SU-DHL-6 (cell line): ENCODE measurements around the gene CMSS1.

Experiments used
- H2AFZ ChIP-seq: fragments of 200-600 bp; sonication (generic); 2 replicates; pipeline ENCODE4 v1.6.1; 2014; ENCODE audit warnings: low read depth, mild to moderate bottlenecking, moderate library complexity, mixed read lengths, antibody characterized with exemption, low read length; ENCODE audit not compliant: severe bottlenecking
- H3F3A ChIP-seq: fragments of 200-600 bp; shearing (Covaris generic); 2 replicates; pipeline ENCODE4 v1.6.0; 2016; ENCODE audit warnings: antibody characterized with exemption, mild to moderate bottlenecking; ENCODE audit not compliant: insufficient read depth
- H3K27ac ChIP-seq: fragments of 200-600 bp; sonication (generic); 2 replicates; pipeline ENCODE4 v1.5.1; 2016; ENCODE audit warnings: low read depth, mild to moderate bottlenecking, low read length, moderate library complexity, mixed read lengths
- H3K27me3 ChIP-seq: fragments of 200-600 bp; sonication (generic), shearing (Covaris generic); 2 replicates; pipeline ENCODE4 v1.6.0; 2014; ENCODE audit warnings: mild to moderate bottlenecking, low read length
- H3K36me3 ChIP-seq: fragments of 200-600 bp; sonication (generic); 2 replicates; pipeline ENCODE4 v1.6.1; 2014; ENCODE audit warnings: mild to moderate bottlenecking, low read length, mixed read lengths
- H3K4me2 ChIP-seq: fragments of 300-600, 200-600 bp; shearing (Covaris generic), sonication (generic); 2 replicates; pipeline ENCODE4 v1.6.0; 2014; ENCODE audit warnings: low read length, low read depth, mild to moderate bottlenecking; ENCODE audit not compliant: poor library complexity, severe bottlenecking
- H3K4me3 ChIP-seq: fragments of 200-600 bp; sonication (generic); 2 replicates; pipeline ENCODE4 v1.5.1; 2014; ENCODE audit warnings: antibody characterized with exemption, low read length, mild to moderate bottlenecking, mixed read lengths; ENCODE audit not compliant: insufficient read depth, poor library complexity, severe bottlenecking
- H3K79me2 ChIP-seq: fragments of 200-600 bp; sonication (generic); 2 replicates; pipeline ENCODE4 v1.6.1; 2014; ENCODE audit warnings: mild to moderate bottlenecking, low read length, moderate library complexity; ENCODE audit not compliant: insufficient read depth
- H3K9ac ChIP-seq: fragments of 200-600 bp; sonication (generic); 2 replicates; pipeline ENCODE4 v1.7.0; 2014; ENCODE audit warnings: mild to moderate bottlenecking, low read length
- H3K9me2 ChIP-seq: fragments of 200-600 bp; sonication (generic); replicated peaks from 2 replicates; pipeline ENCODE4 v1.6.1; 2014; ENCODE audit warnings: low read length; ENCODE audit not compliant: insufficient read depth
- H3K9me3 ChIP-seq: fragments of 200-600 bp; sonication (generic); 2 replicates; pipeline ENCODE4 v1.6.1; 2014; ENCODE audit warnings: low read length, mixed read lengths; ENCODE audit not compliant: insufficient read depth
- H4K20me1 ChIP-seq: fragments of 200-600 bp; sonication (generic); 2 replicates; pipeline ENCODE4 v1.6.1; 2014; ENCODE audit warnings: low read depth, mild to moderate bottlenecking, antibody characterized with exemption, low read length, moderate library complexity, mixed read lengths
- EZH2phosphoT487 ChIP-seq: fragments of 200-600 bp; sonication (generic), shearing (Covaris generic); conservative IDR thresholded peaks from 2 replicates; pipeline ENCODE4 v1.6.1; 2018; ENCODE audit warnings: mild to moderate bottlenecking, antibody characterized with exemption, low read length, moderate library complexity, mixed read lengths
- TF ChIP-seq, protein P1 (sequence below): fragments of 200-600 bp; sonication (generic); IDR thresholded peaks from one replicate; pipeline ENCODE4 v1.5.1; 2017; ENCODE audit warnings: antibody characterized with exemption, mild to moderate bottlenecking, low read length, moderate library complexity; ENCODE audit not compliant: insufficient read depth, poor library complexity, severe bottlenecking

CMSS1 gene

DNA sequence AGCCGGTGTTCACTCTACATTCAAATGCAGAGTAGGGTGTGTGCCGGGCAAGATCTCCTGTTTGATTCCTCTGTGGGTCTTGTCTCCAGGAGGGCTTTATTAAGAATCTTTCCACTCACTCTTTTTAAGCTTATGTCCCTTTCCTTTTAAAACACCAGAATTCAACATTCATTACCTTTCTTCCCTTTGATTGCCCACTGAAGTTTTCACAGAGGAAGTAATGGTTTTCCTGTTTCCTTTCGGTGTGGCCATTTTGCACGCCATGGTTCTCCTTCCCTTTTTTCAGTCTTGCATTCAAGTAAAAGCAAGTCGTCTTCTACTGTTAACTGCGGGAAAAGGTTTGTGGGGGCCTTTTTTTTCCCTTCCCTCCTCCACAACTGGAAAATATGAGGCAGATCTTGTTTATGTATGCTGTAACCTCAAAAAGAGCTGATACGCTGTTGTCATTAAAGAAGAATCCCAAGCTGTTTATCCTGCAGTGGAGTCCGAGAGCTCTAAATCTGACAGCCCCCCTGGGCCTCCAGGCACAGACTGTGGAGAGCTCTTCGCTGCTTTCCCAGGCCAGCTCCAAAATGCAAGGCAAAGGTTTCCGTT lies 256.1 kb downstream of the CMSS1 start:
- Histone ChIP-seq H3K9ac (no peak overlapping the region), H4K20me1 (no peaks in the 10 kb centered on the region), H3K27me3 (no peaks in the 10 kb centered on the region), H3K4me2 (no peak overlapping the region), H3K79me2 (no peaks in the 10 kb centered on the region), H3K4me3 (no peak overlapping the region), H3F3A (no peaks in the 10 kb centered on the region), H3K27ac (no peak overlapping the region), H3K9me3 (no peaks in the 10 kb centered on the region), H2AFZ (no peak overlapping the region), H3K9me2 (no peaks in the 10 kb centered on the region), H3K36me3 (no peaks in the 10 kb centered on the region)
- TF ChIP-seq, protein P1, sequence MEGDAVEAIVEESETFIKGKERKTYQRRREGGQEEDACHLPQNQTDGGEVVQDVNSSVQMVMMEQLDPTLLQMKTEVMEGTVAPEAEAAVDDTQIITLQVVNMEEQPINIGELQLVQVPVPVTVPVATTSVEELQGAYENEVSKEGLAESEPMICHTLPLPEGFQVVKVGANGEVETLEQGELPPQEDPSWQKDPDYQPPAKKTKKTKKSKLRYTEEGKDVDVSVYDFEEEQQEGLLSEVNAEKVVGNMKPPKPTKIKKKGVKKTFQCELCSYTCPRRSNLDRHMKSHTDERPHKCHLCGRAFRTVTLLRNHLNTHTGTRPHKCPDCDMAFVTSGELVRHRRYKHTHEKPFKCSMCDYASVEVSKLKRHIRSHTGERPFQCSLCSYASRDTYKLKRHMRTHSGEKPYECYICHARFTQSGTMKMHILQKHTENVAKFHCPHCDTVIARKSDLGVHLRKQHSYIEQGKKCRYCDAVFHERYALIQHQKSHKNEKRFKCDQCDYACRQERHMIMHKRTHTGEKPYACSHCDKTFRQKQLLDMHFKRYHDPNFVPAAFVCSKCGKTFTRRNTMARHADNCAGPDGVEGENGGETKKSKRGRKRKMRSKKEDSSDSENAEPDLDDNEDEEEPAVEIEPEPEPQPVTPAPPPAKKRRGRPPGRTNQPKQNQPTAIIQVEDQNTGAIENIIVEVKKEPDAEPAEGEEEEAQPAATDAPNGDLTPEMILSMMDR: no peak
- no peak for TF ChIP-seq EZH2phosphoT487

DNA sequence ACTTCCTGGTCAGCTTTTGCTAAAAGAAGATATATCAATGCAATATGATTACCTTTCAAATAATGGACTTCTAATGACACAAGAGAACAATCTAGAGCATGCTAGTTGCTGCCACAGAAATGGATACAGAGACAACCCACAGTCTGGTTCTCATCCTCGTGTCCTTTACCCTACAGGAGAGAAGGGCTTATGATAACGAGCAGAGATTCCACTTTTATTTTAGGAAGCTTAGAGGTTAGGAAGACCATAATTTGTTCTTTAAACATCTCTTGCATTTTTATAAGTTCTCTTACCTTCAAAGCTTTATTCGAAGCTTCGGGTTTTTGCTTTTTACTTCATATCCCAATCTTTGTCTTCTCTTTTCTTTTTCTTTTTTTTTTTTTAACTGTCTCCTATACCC lies 257.5 kb downstream of the CMSS1 start:
- Histone ChIP-seq H3K9me3 (no peaks in the 10 kb centered on the region), H4K20me1 (no peaks in the 10 kb centered on the region), H3K27ac (no peak overlapping the region), H3K4me3 (no peak overlapping the region), H3K36me3 (no peaks in the 10 kb centered on the region), H3K27me3 (no peaks in the 10 kb centered on the region), H3K9ac (no peak overlapping the region), H2AFZ (no peak overlapping the region), H3K9me2 (no peaks in the 10 kb centered on the region), H3F3A (no peaks in the 10 kb centered on the region), H3K4me2 (no peak overlapping the region), H3K79me2 (no peaks in the 10 kb centered on the region)
- no peak for TF ChIP-seq EZH2phosphoT487
- TF ChIP-seq, protein P1: no peak

DNA sequence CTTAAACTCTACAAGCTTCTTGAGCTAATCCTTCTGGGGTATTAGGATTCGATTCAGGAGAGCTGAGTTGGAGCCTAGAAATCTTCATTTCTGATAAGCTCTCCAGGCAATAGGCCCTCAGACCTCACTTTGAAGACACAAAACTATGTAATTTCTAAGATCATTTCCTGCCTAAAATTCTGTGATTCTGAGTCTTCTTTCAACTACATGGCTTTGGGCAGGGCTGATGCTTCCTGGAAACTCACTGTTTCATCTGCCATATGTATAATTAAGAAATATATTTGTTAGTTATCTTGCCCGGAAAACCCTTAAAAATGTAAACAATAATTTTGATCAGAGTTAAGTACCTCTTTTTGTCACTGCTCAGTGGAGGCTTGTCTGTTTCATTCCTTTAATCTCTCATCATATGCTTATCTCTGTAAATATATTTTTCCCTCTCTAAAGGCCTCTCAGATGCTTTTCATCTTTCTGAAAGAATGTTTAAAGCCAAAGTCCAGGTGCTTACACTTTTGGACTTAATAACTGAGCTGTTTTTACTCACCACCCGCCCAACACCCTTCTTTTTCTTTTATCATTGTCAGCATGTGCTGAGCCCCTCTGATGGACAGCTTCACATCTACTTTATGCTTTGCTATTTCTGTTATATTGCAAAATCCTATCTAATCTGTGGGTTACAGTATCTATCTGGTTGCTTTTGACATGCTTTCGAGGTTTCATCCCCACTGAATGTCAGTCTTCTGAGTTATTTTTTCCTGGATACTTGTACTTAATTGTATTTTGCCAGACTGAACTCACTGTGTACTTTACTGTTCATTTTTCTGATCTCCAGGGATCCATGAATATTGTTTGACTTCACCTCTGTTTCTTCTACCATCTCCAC lies 258.4 kb downstream of the CMSS1 start:
- no peak overlapping the region for H3K27ac ChIP-seq
- no peak overlapping the region for H3K9ac ChIP-seq
- H3K9me3 ChIP-seq: no peaks in the 10 kb centered on the region
- no peak overlapping the region for H3K4me2 ChIP-seq
- H4K20me1 ChIP-seq: no peaks in the 10 kb centered on the region
- no peaks in the 10 kb centered on the region for H3K79me2 ChIP-seq
- H3K36me3 ChIP-seq: no peaks in the 10 kb centered on the region
- H3F3A ChIP-seq: no peaks in the 10 kb centered on the region
- TF ChIP-seq EZH2phosphoT487: no peak
- TF ChIP-seq, protein P1: no peak
- H3K4me3 ChIP-seq: no peak overlapping the region
- H3K9me2 ChIP-seq: no peaks in the 10 kb centered on the region
- no peaks in the 10 kb centered on the region for H3K27me3 ChIP-seq
- no peak overlapping the region for H2AFZ ChIP-seq
